HG03432 (cell line): ENCODE results near the gene CLIC3.

ENCODE experiments used
- ATAC-seq: cut with Tn5 transposase; IDR thresholded peaks from one replicate; pipeline ENCODE4 v1.9.1; 2021; ENCODE audit warnings: mild to moderate bottlenecking, moderate library complexity; ENCODE audit not compliant: unreplicated experiment

The CLIC3 gene

DNA sequence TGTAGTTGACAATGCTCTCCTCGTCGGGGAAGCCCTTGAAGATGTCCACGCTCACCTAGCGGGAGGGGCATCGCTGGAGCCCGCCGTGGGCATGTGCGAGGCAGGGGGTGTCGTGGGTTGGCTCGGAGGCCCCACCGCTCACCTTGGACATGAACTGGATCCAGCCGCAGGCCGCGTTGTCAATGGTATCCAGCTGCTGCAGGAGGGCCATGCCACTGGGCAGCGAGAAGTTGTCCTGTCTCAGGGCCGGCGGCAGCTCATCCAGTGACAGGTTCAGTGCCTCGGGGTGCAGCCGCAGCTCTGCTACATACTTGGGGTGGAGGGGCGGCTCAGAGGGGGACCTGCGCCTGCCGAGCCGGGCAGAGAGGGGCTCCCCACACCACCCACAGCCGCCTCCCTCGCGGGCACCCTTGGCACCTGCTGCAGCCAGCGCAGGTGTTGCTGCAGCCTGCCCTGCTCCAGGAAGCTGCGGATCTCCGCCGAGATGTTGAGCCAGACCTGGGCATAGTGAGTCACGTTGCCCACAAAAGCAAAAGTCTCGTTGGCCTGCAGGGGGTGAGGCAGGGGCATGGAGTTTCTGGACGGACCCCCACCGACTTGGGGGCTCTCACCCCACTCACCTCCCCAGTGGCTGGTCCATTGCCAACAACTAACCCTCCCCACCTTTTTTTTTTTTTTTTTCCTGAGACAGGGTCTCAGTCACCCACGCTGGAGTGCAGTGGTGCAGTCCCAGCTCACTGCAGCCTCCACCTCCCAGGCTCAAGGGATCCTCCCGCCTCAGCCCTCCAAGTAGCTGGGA, 22.6 kb upstream of the CLIC3 start:
- no peak for ATAC-seq

- ATAC-seq = no peak
Measured at GRCh38 chr9:137017791-137018497, 21.6 kb upstream of the CLIC3 start.

DNA sequence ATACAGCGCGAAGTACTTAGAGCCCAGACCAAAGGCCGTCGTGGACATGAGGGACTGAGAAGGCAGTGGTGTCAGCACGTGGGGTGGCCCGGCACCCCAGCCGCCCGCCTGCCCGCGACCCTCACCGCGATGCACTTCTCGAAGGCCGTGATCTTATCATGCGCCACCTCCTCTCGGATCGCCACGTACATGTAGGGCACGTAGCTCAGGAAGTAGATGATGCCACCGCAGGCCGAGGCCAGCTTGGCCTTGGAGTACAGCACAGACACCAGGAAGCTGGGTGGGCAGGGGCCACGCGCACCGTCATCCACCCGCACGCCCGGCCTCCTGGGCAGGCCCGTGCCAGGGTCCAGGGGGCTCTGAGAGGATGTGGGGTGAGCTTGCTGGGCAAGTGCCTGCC, 20.7 kb upstream of the CLIC3 start:
- no peak for ATAC-seq

GRCh38 chr9:137016436-137016835, 20.1 kb upstream of the CLIC3 start:
- ATAC-seq = no peak

DNA sequence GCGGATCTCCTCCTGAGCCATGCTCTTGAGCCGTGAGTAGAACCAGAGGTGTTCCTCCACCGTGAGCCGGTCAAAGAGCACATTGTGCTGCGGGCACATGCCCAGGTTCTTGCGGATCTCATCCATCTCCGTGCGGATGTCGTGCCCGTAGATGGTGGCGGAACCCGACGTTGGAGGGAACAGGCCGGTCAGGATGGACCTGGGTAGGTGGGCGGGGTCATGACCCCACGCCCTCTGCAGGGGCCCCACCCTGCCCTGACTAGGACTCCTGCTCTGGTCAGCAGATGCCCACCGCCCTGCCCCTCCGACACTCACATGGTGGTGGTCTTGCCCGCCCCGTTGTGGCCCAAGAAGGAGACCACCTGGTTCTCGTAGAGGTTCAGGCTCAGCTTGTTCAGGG, 19.6 kb upstream of the CLIC3 start:
- ATAC-seq = no peak

DNA sequence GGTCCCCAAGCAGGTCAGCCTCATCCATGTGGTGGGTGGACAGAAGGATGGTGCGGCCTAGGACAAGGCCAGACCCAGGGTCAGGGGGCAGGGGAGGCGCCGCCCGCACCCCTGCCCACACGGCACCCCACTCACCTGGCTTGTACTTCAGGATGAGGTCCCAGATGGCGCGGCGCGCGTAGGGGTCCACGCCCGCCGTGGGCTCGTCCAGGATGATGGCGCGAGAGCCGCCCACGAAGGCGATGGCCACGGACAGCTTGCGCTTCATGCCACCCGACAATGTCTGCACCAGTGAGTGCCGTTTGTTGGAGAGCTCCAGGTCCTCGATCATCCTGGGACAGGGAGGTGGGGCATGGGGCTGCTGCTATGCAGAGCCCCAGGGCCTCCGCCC, 19.2 kb upstream of the CLIC3 start:
- ATAC-seq = no peak

GRCh38 chr9:137014776-137015539, 18.6 kb upstream of the CLIC3 start:
- no peak for ATAC-seq

- no peak for ATAC-seq
Measured at GRCh38 chr9:137014166-137014565, 17.8 kb upstream of the CLIC3 start.

- no peak for ATAC-seq
Measured at GRCh38 chr9:137013571-137013940, 17.2 kb upstream of the CLIC3 start.

- ATAC-seq = no peak
Measured at GRCh38 chr9:137012694-137013570, 16.6 kb upstream of the CLIC3 start.

GRCh38 chr9:137011907-137012675, 15.7 kb upstream of the CLIC3 start:
- no peak for ATAC-seq

- no peak for ATAC-seq
Measured at GRCh38 chr9:137011156-137011555, 14.8 kb upstream of the CLIC3 start.

DNA sequence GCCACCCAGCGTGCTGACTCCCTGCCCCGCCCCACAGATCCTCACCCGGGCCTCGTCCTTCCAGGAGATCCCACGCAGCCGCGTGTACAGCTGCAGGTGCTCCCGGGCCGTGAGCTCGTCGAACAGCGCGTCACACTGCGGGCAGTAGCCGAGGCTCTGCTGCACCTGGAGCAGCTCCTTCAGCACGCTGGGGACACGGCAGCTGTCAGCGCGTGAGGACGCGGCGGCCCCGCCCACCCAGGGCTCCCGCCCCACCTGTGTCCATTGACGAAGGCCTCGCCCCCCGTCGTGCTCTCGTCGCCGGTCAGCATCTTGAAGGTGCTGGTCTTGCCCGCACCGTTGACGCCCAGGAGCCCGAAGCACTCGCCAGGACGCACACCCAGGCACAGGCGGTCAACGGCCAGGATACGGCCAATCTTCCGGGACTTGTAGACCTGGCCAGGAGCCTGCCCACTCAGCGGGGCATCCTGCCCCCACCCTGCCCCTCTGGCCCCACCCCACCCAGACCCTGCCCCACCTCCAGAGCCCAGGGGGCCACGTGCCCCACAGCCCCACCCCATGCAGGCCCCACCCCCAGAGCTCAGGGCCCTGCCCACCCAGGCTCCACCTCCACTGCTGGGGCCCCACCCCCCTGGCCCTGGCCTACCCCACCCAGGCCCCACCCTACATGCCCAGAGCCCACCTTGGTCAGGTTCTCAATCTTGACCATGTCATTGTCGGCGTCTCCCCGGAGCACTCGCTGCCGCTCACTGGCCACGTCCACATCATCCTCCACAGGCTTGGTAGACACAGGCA, 13.8 kb upstream of the CLIC3 start:
- ATAC-seq = no peak

GRCh38 chr9:137009217-137009616, 12.8 kb upstream of the CLIC3 start:
- no peak for ATAC-seq

- no peak for ATAC-seq
Measured at GRCh38 chr9:137008312-137008711, 11.9 kb upstream of the CLIC3 start.

GRCh38 chr9:137007816-137008270, 11.5 kb upstream of the CLIC3 start:
- no peak for ATAC-seq

DNA sequence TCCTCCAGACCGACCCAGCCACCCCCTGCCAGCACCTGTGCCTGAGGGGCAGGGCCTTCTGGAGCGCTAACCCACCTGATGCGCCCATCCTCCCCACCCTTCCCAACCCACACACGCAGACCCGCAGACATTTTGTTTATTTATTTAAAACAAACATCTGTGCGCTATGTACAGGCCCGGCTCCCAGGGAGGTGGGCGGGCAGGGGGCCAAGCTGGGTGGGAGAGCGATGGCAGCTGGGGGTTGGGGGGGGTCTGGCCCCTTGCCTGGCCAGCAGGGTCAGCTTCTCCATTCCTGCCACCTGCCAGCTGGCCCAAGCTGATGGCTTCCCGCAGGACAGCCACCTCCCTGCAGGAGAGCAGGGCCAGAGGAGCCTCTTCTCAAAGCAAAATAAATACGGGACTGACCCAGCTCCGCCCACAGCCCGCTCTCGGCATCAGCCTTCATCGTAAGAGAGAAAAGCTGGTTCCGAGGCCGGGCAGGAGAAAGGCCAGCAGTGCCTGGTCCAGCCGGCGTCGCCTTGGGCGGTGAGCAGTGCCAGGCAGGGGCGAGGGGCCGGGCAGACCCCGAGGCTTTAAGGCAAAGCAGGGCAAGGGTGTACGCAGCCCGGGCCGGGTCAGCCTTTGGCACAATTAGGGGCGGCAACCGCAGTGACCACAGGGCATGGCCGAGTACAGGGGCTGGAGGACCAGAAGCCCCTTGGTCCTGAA, 10.9 kb upstream of the CLIC3 start:
- no peak for ATAC-seq
